ENCODE measurements around the gene DYRK1A. TPM values are rescaled to one million over a fixed set of nuclear protein-coding genes. Genes with fewer than 3 reads are reported as not detected.

DYRK1A gene
- total RNA-seq, 2 experiments from 2014 or later = 49.8 to 51.4 TPM

DNA sequence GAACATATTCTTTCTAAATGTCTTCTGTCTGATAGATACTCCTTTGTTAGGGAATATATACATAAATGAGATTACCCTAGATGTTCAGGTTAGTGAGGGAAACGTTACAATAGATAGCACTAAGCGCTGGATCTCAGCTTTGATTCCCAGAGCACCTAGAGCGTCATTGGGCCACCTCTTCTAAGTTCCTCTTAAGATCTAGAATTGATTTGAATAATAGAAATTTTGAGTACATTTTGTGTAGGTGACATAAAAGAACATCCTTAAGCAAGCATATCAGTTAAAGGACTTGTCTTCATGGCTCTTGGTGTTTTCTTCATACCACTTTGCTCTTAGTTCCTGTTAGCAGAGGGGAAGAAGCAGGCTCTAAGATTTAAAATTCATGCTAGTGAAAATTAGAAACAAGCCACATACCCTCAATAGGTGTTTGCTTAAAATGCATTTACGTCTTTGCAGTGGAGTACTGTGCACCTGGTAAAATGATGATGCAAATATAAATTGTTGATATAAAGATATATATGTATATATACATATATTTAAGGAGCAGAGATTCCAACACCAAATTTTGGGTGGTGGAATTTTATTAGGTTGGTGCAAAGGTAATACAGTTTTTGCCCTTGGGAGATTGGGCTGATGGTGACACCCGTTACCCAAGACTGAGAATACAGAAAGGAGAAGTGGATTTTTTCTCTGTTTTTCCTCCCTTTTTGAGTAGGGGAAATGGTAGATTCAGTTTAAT lies 47.1 kb downstream of the DYRK1A start:
- H3K4me3 Mint-ChIP-seq = no peak overlapping the region
- H3K27me3 Mint-ChIP-seq (ENCODE audit: low read depth) = no peaks in the 10 kb centered on the region
- H3K4me1 Mint-ChIP-seq (ENCODE audit: low read depth) = peaks cover 77% of the 10 kb centered on the region
- H3K36me3 Mint-ChIP-seq (ENCODE audit: low read depth) = peaks cover 5% of the 10 kb centered on the region
- CTCF ChIA-PET = no interaction called here
- H3K27ac Mint-ChIP-seq = no peak overlapping the region
- intact Hi-C loops (cut with micrococcal nuclease) = no loop called here
- no peaks in the 10 kb centered on the region for H3K9me3 Mint-ChIP-seq
- DNase-seq = no peak

DNA sequence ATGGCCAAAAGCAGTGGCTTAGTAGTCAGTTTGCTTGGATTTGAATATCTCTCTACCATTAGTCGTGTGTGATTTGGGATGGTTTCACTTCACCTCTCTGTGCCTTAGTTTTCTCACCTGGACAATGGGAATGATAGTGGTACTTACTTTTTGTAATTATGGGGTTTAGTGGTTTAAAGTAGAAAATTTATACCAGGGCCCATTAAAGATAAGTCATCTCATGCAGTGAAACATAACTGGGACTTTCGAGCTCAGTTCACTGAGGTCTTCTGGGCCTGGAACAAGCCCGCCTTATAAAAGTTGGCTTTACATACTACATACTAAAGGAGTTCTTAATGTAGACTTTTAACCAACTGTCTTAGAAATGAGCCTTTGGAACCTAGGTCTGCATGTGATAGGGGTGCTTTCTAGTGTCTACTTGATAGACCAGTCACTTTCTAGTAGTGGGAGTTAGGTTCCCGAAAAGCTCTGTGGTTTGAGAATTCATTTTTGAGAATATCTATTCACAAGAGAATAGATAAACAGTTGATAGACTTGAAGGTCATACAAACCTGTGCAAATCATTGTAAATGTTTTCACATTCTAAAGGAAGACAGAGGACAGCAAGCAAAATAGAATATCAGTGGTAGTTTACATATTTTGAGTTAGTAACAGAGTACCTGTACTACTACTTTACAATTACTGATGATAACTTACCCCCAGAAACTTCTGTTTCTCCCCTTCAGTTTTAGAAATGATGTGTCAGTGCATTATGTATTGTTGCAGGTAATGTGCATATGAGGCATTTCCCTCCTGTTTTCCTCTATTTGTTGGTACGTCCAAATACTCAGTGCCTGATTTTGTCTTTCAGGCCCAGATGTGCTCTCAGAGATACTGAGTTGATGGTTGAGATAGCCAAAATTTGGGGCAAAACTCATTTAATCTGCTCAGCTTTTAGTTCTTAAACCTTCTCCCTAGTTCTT lies 48.0 kb downstream of the DYRK1A start:
- peaks cover 81% of the 10 kb centered on the region for H3K4me1 Mint-ChIP-seq (ENCODE audit: low read depth)
- H3K27ac Mint-ChIP-seq = peak overlapping the region; percentile 56
- CTCF ChIA-PET = interaction anchor here (0.7 kb wide), 1 partner anchor 41 kb away, joined by 4 read pairs; no protein-coding TSS in a partner anchor
- H3K36me3 Mint-ChIP-seq (ENCODE audit: low read depth) = peaks cover 6% of the 10 kb centered on the region
- intact Hi-C loops (cut with micrococcal nuclease) = no loop called here
- H3K9me3 Mint-ChIP-seq = no peaks in the 10 kb centered on the region
- no peak for DNase-seq
- peak overlapping the region; percentile 4 for H3K4me3 Mint-ChIP-seq
- H3K27me3 Mint-ChIP-seq (ENCODE audit: low read depth) = no peaks in the 10 kb centered on the region

DNA sequence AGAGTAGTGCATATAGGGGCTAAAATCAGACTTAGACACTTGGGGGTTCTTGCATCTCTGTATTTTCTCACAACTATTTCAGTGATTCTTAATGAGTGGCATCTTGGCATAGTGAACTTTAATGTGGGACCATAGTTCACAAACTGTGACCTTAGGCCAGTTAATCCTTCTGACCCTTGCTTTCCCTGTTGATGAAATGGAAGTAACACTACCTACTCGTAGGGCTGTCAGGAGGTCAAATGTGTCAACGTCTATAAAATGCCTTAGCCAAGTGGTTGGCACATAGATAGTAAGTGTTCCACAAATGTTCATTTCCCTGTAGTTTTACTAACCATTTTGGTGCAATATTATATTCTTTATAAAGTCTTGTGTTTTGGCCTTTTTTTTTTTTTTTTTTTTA lies 49.4 kb downstream of the DYRK1A start:
- Mint-ChIP-seq H3K4me3 (no peak overlapping the region), H3K27me3 (ENCODE audit: low read depth) (no peaks in the 10 kb centered on the region), H3K27ac (no peak overlapping the region), H3K9me3 (no peaks in the 10 kb centered on the region), H3K36me3 (ENCODE audit: low read depth) (peaks cover 9% of the 10 kb centered on the region), H3K4me1 (ENCODE audit: low read depth) (peaks cover 84% of the 10 kb centered on the region)
- DNase-seq = no peak
- intact Hi-C loops (cut with micrococcal nuclease) = no loop called here
- CTCF ChIA-PET = interaction anchor here (0.7 to 1.0 kb wide), 2 partner anchors 12 to 13 kb away, joined by 3 read pairs; no protein-coding TSS in a partner anchor

DNA sequence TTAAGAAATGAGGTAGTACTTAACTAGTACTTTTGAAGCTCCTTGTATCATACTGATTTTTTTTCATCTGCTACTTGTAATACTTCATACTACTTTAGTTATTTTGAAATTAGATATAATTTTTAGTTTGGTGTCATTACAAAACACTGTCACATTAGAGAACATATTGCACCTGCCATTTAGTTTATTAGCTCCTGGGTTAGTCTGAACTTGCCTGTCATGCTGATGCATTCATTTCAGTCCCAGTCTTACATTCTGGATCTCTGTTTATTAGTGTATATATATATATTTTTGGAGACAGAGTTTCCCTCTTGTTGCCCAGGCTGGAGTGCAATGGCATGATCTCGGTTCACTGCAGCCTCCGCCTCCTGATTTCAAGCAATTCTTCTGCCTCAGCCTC lies 50.3 kb downstream of the DYRK1A start:
- DNase-seq = no peak
- Mint-ChIP-seq H3K27me3 (ENCODE audit: low read depth) (no peaks in the 10 kb centered on the region), H3K36me3 (ENCODE audit: low read depth) (peaks cover 10% of the 10 kb centered on the region), H3K4me3 (no peak overlapping the region), H3K27ac (no peak overlapping the region), H3K9me3 (no peaks in the 10 kb centered on the region), H3K4me1 (ENCODE audit: low read depth) (peaks cover 82% of the 10 kb centered on the region)
- CTCF ChIA-PET = interaction anchor here (0.6 to 1.3 kb wide), 4 partner anchors 9 to 29 kb away, joined by 3 to 4 read pairs (median 3); no protein-coding TSS in a partner anchor
- intact Hi-C loops (cut with micrococcal nuclease) = no loop called here

DNA sequence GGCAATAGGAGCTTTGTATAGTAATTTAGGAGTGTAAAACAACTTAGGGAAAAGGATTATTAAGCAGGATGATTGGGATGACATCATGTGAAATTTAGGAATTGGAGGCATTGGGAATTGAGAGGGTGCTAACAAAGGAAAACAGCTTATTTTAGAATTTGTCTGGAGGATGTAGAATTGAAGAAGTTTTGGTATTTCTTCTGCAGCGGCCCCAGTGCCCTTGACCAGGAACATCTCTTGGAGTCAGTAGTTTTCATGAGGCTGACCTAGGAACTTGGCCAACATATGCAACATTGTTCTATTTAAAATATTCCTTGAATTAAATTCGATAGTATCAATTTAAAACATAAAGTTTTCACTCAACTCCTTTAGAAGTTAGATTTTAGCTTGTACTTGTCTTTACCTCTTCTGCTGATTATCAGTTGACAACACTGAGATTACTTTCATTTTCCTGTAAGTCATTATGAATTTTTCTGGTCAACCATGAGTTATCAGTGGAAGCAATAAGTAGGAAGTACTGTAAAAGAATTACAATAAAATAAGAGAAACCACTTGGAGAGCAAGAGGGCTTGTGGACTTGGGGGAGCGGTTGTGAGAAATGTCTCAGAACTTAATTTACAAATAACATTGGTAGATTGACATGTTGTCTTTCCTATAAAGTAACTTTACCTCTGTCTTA lies 52.8 kb downstream of the DYRK1A start:
- Mint-ChIP-seq H3K27me3 (ENCODE audit: low read depth) (no peaks in the 10 kb centered on the region), H3K4me3 (no peak overlapping the region), H3K9me3 (no peaks in the 10 kb centered on the region), H3K27ac (peak overlapping the region; percentile 83), H3K4me1 (ENCODE audit: low read depth) (peaks cover 76% of the 10 kb centered on the region), H3K36me3 (ENCODE audit: low read depth) (peaks cover 16% of the 10 kb centered on the region)
- intact Hi-C loops (cut with micrococcal nuclease) = no loop called here
- CTCF ChIA-PET = no interaction called here
- no peak for DNase-seq

DNA sequence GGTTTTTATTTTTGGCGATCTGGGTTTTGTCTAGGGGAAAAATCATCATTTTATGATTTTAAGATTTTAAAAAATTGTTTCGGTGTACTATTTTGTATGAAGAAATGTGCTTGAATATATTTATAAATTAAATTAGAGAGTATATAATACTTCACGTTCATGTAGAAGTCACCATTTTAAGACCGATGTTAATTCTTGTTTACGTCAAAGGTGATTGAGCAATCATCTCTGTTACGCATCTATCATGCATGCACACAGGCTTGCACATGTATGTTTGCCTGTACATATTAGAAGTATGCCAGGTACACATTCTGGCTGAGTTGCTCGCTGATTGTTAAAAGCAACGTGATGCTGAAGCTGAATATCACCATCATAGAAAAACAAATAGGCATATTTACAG lies 54.7 kb downstream of the DYRK1A start:
- no peak for DNase-seq
- H3K36me3 Mint-ChIP-seq (ENCODE audit: low read depth) = peaks cover 25% of the 10 kb centered on the region
- intact Hi-C loops (cut with micrococcal nuclease) = no loop called here
- H3K27me3 Mint-ChIP-seq (ENCODE audit: low read depth) = no peaks in the 10 kb centered on the region
- H3K4me3 Mint-ChIP-seq = no peak overlapping the region
- CTCF ChIA-PET = no interaction called here
- H3K4me1 Mint-ChIP-seq (ENCODE audit: low read depth) = peaks cover 65% of the 10 kb centered on the region
- H3K27ac Mint-ChIP-seq = no peak overlapping the region
- H3K9me3 Mint-ChIP-seq = peaks cover 4% of the 10 kb centered on the region

DNA sequence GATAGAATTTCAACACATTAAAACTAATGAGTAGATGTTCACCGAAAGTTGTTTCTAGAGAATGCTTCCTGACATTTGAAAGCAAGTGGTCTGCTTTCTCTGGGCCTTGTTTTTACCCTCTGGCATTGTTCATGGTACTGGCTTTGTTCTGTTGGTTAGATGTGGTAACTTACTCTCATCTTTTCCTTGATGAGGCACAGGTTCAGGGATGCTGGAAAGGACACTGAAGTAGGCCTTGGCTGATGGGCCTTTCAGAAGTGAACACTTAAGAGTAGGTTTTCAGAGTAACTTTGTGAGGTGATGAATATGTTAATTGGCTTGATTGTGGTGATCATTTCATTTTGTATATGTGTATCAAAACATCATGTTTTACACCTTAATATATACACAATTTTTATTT lies 55.8 kb downstream of the DYRK1A start:
- CTCF ChIA-PET = no interaction called here
- H3K4me1 Mint-ChIP-seq (ENCODE audit: low read depth) = peaks cover 68% of the 10 kb centered on the region

DNA sequence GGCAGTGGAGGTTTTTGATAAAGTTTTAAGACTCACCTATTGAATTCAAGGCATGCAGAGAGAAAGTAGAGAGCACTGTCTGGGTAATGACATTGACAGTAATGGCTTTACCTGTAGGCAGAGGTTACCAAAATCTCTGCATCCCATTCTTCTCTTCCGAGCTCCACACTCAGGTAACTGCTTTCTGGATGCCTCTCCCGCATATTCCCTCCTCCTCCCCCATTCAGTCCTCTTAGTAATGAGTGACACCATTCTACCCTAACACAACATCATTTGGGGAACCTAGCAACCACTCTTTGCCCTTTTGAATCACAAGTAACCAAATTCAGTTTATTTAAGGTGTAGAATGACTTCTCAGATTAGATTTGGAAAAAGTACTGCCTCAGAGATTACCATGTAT lies 56.5 kb downstream of the DYRK1A start:
- Mint-ChIP-seq H3K4me3 (no peak overlapping the region), H3K27me3 (ENCODE audit: low read depth) (no peaks in the 10 kb centered on the region), H3K27ac (no peak overlapping the region), H3K36me3 (ENCODE audit: low read depth) (peaks cover 29% of the 10 kb centered on the region), H3K4me1 (ENCODE audit: low read depth) (peaks cover 66% of the 10 kb centered on the region), H3K9me3 (peaks cover 5% of the 10 kb centered on the region)
- CTCF ChIA-PET = interaction anchor here (1.2 kb wide), 1 partner anchor 41 kb away, joined by 4 read pairs; no protein-coding TSS in a partner anchor
- intact Hi-C loops (cut with micrococcal nuclease) = no loop called here
- no peak for DNase-seq

More for the DNA sequence above, 55.8 kb downstream of the DYRK1A start:
- DNase-seq = no peak
- Mint-ChIP-seq H3K27me3 (ENCODE audit: low read depth) (no peaks in the 10 kb centered on the region), H3K36me3 (ENCODE audit: low read depth) (peaks cover 29% of the 10 kb centered on the region), H3K9me3 (peaks cover 5% of the 10 kb centered on the region), H3K4me3 (no peak overlapping the region), H3K27ac (no peak overlapping the region)
- intact Hi-C loops (cut with micrococcal nuclease) = no loop called here

DNA sequence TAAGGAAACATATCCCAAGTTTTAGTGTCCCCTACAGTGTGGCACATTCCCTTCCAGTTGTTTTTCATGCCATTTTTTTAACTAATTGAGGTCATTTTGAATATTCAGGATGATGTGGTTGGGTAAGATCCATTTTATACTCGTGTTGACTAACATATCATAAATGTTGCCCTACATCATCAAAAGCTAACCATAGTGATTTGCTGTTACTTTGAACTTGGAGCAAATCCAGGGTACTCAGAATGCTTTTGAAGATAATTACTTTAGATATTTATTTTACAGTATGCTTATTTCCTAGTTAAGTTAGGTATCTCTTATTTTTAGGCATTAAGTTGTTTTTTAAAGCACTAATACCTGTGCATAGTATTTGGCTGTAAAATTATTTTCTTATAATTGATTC lies 57.8 kb downstream of the DYRK1A start:
- Mint-ChIP-seq H3K4me1 (ENCODE audit: low read depth) (peaks cover 62% of the 10 kb centered on the region), H3K9me3 (peaks cover 5% of the 10 kb centered on the region), H3K27me3 (ENCODE audit: low read depth) (no peaks in the 10 kb centered on the region), H3K36me3 (ENCODE audit: low read depth) (peaks cover 33% of the 10 kb centered on the region), H3K4me3 (no peak overlapping the region), H3K27ac (no peak overlapping the region)
- DNase-seq = no peak
- CTCF ChIA-PET = interaction anchor here (0.8 kb wide), 1 partner anchor 79 kb away, joined by 3 read pairs; no protein-coding TSS in a partner anchor
- intact Hi-C loops (cut with micrococcal nuclease) = no loop called here

DNA sequence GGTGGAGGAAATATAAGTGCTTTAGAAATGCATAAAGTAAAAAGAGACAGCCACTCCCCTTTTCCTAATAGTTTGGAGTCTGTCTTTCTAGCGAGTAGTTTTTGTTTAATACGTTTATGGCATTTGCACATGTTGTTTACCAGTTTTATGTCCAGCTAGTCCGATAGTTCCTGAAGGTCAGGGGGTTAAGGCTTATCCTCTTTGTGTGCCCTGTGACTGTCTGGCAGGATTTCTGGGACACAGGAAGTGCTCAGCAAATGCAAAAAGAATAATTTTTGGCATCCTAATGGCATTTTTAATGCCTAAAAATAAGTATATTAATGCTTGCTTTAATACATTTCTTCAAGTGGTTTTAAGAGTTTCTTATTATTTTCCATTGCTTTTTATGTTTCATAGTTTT lies 58.4 kb downstream of the DYRK1A start:
- intact Hi-C loops (cut with micrococcal nuclease) = no loop called here
- no peak for DNase-seq
- CTCF ChIA-PET = interaction anchor here (0.8 kb wide), 1 partner anchor 79 kb away, joined by 3 read pairs; no protein-coding TSS in a partner anchor

DNA sequence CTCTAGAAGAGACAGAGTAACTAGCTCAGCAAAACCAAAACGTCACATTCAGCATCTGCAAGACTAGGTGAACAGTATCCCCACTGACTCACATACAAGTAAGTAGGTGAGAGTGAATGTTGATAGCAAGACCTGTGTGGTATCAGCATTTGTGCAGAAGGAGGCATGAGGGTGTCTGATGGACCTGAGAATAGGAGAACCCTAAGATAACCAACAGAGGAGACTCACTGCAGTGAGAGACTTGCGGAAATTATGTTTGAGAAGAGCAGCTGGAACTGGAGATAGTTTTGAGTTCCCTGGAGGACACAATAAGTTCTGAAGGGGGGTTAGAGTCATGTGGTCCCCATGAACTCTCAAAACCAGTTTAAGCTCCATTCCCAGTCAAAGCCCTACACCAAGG lies 59.1 kb downstream of the DYRK1A start:
- CTCF ChIA-PET = no interaction called here
- intact Hi-C loops (cut with micrococcal nuclease) = no loop called here
- no peak overlapping the region for H3K27ac Mint-ChIP-seq
- H3K27me3 Mint-ChIP-seq (ENCODE audit: low read depth) = no peaks in the 10 kb centered on the region
- peaks cover 5% of the 10 kb centered on the region for H3K9me3 Mint-ChIP-seq
- peaks cover 60% of the 10 kb centered on the region for H3K4me1 Mint-ChIP-seq (ENCODE audit: low read depth)
- H3K36me3 Mint-ChIP-seq (ENCODE audit: low read depth) = peaks cover 32% of the 10 kb centered on the region
- DNase-seq = no peak
- H3K4me3 Mint-ChIP-seq = no peak overlapping the region

More for the DNA sequence above, 58.4 kb downstream of the DYRK1A start:
- H3K4me3 Mint-ChIP-seq = no peak overlapping the region
- no peaks in the 10 kb centered on the region for H3K27me3 Mint-ChIP-seq (ENCODE audit: low read depth)
- no peak overlapping the region for H3K27ac Mint-ChIP-seq
- peaks cover 33% of the 10 kb centered on the region for H3K36me3 Mint-ChIP-seq (ENCODE audit: low read depth)
- H3K9me3 Mint-ChIP-seq = peaks cover 5% of the 10 kb centered on the region
- peaks cover 60% of the 10 kb centered on the region for H3K4me1 Mint-ChIP-seq (ENCODE audit: low read depth)

DNA sequence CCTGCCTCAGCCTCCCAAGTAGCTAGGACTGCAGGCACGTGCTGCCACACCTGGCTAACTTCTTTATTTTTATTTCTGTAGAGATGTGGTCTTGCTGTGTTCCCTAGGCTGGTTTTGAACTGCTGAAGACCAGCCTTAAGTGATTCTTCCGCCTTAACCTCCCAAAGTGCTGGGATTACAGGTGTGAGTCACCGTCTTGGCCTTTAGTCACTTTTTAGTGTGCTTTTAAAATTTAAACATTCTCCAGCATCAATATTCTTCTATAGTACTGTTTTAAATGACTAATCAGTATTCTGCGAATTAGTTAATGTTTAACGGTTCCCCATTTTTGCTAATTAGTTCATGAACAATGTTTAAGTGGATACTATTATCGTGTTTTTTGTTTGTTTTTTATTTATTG lies 60.6 kb downstream of the DYRK1A start:
- peaks cover 5% of the 10 kb centered on the region for H3K9me3 Mint-ChIP-seq
- H3K4me1 Mint-ChIP-seq (ENCODE audit: low read depth) = peaks cover 63% of the 10 kb centered on the region
- CTCF ChIA-PET = interaction anchor here (1.1 kb wide), 1 partner anchor 22 kb away, joined by 3 read pairs; no protein-coding TSS in a partner anchor
- H3K4me3 Mint-ChIP-seq = no peak overlapping the region
- DNase-seq = no peak
- H3K27me3 Mint-ChIP-seq (ENCODE audit: low read depth) = no peaks in the 10 kb centered on the region
- no peak overlapping the region for H3K27ac Mint-ChIP-seq
- intact Hi-C loops (cut with micrococcal nuclease) = no loop called here
- H3K36me3 Mint-ChIP-seq (ENCODE audit: low read depth) = peaks cover 31% of the 10 kb centered on the region

All from activated naive CD4-positive, alpha-beta T cell treated with anti-CD3 and anti-CD28 coated beads for 36 hours (primary cell).